Kidney (tissue), 14 donors: ENCODE results near the gene HIVEP3. TPM values are rescaled to one million over a fixed set of nuclear protein-coding genes. Genes with fewer than 3 reads are reported as not detected.

Source experiments
- DNase-seq, 5 donors: peaks; one replicate each; pipeline ENCODE4 v3.0.0-alpha.2; 2013 to 2020
- FAIRE-seq: peaks from 2 replicates; lab custom pipeline; 2012; peaks lifted over from hg19 to GRCh38; lab: Jason Lieb, UNC
- H3K27ac ChIP-seq, 2 donors: one replicate each; pipeline ENCODE4 v1.7.0; 2013; ENCODE audit warnings: low read depth in 2 of 2, low read length in 2 of 2, inconsistent platforms in 1 of 2
- H3K27me3 ChIP-seq: one replicate; pipeline ENCODE4 v1.7.1; 2013; ENCODE audit warnings: low read length, inconsistent platforms; ENCODE audit not compliant: control insufficient read depth, insufficient read depth
- H3K36me3 ChIP-seq, 3 donors: one replicate each; pipeline versions ENCODE4 v1.7.0 to v1.7.1; 2013; ENCODE audit warnings: low read length in 3 of 3, control low read depth in 1 of 3, inconsistent platforms in 1 of 3; ENCODE audit not compliant: insufficient read depth in 3 of 3, control insufficient read depth in 2 of 3
- H3K4me1 ChIP-seq, 3 donors: one replicate each; pipeline versions ENCODE4 v1.7.0 to v1.7.1; 2013; ENCODE audit warnings: low read length in 3 of 3, inconsistent platforms in 1 of 3, low read depth in 1 of 3; ENCODE audit not compliant: control insufficient read depth in 2 of 3, insufficient read depth in 2 of 3
- H3K4me3 ChIP-seq, 3 donors: one replicate each; pipeline versions ENCODE4 v1.7.0 to v1.8.1; 2013; ENCODE audit warnings: low read length in 3 of 3, control low read depth in 1 of 3, inconsistent platforms in 1 of 3
- H3K9ac ChIP-seq, 3 donors: one replicate each; pipeline versions ENCODE4 v1.7.0 to v1.7.1; 2013; ENCODE audit warnings: low read length in 3 of 3, control low read depth in 1 of 3, inconsistent platforms in 1 of 3
- H3K9me3 ChIP-seq, 3 donors: one replicate each; pipeline versions ENCODE4 v1.7.0 to v1.7.1; 2013; ENCODE audit warnings: low read length in 3 of 3, control low read depth in 1 of 3, inconsistent platforms in 1 of 3; ENCODE audit not compliant: control insufficient read depth in 2 of 3, insufficient read depth in 1 of 3
- CTCF ChIP-seq: IDR thresholded peaks from 3 replicates; pipeline ENCODE4 v1.5.1; 2012; ENCODE audit warnings: mild to moderate bottlenecking, moderate library complexity, borderline replicate concordance; ENCODE audit not compliant: insufficient read depth; ENCODE audit errors: extremely low read depth
- intact Hi-C: fragments of 100-400 bp; cut with DNase I; formaldehyde crosslinking; loops from one replicate; pipeline ENCODE4 v1.11.1; 2022
- polyA plus RNA-seq: library from polyadenylated mRNA; stranded (reverse); fragments of 350-450 nt; fragmentation: Illumina TruSeq; extraction: RNeasy Lipid Tissue Mini Kit (QIAGEN cat#74804); gene quantifications from one replicate; pipeline ENCODE4 v1.2.3, GENCODE V29; 2014; ENCODE audit warnings: low read depth, low replicate concordance; ENCODE audit not compliant: insufficient read depth
- total RNA-seq: library from RNA; stranded (reverse); fragmentation: NEBNext Ultra II Directional; extraction: Animal tissue kit (Norgen Biotek cat#: 25700); gene quantifications from one replicate; pipeline ENCODE4 v1.2.1, GENCODE V29; 2021
- donor health status: control.
- donor health status: control.
- donor health status: control.
- donor health status: control.
- donor health status: control.
- donor health status: DM: yes; HTN: yes; CAD: no.
- donor health status: Normal renal cell carcinoma (clear cell type).

Gene HIVEP3
- total and polyA plus RNA-seq, 2 donors from 2014 or later: 3.5 to 11.0 TPM

DNA sequence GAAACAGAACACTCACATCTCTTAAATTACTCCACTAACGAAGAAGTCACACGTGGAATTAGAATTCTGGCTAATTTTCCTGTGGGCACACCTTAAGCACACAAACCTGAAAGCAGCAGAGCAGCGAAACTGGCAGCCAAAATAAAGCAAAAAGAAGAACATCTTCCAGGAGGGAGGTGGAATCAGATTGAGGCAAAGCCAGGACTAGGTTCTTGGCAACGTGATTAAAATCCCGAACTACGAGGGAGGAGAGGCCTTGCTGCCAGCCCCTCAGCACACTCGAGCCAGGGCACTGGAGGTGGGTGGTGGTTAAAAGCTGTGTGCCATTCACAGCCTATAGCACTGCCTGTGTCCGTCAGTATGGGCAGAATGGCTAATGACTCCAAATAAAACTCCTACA is 58.0 kb downstream of the HIVEP3 start:
- no peak overlapping the region for H3K4me3 ChIP-seq
- H3K9ac ChIP-seq: no peak overlapping the region
- H3K27ac ChIP-seq: no peak overlapping the region
- H3K36me3 ChIP-seq: no peaks in the 10 kb centered on the region
- FAIRE-seq: no peak
- H3K9me3 ChIP-seq: no peaks in the 10 kb centered on the region
- intact Hi-C loops: no loop called here
- no peak for TF ChIP-seq CTCF
- no peaks in the 10 kb centered on the region for H3K27me3 ChIP-seq
- DNase-seq: no peak
- H3K4me1 ChIP-seq: peaks cover 0 to 5% (median 0%) of the 10 kb centered on the region in 3 donors

DNA sequence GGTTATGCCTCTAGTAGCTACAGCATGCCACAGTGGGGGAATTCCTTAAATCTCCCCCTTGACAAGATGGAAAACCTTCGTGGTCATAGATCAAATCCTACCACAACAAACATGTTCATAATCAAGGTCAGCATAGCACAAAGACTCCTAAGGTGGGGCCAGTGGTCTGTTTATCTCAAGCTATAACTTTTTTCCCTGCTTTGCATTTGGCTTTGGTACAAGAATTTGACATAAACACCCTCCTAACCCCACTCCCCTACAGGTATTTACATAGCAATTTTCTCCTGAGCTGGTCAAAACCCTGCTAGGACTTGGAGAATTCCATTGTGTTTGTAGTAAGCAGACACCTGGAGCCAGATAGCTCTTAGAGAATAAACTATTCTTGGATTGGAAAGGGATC is 58.5 kb downstream of the HIVEP3 start:
- intact Hi-C loops: no loop called here
- DNase-seq (no peak), FAIRE-seq (no peak)
- H3K9ac ChIP-seq: no peak overlapping the region
- no peak overlapping the region for H3K4me3 ChIP-seq
- no peaks in the 10 kb centered on the region for H3K27me3 ChIP-seq
- H3K9me3 ChIP-seq: no peaks in the 10 kb centered on the region
- peaks cover 0 to 4% (median 0%) of the 10 kb centered on the region in 3 donors for H3K4me1 ChIP-seq
- no peak for TF ChIP-seq CTCF
- H3K36me3 ChIP-seq: no peaks in the 10 kb centered on the region
- no peak overlapping the region for H3K27ac ChIP-seq

- no peaks in the 10 kb centered on the region for H3K9me3 ChIP-seq
- no peak overlapping the region for H3K9ac ChIP-seq
- no peak overlapping the region for H3K27ac ChIP-seq
- intact Hi-C loops: no loop called here
- DNase-seq (no peak), FAIRE-seq (no peak)
- H3K27me3 ChIP-seq: no peaks in the 10 kb centered on the region
- no peak for TF ChIP-seq CTCF
- H3K36me3 ChIP-seq: no peaks in the 10 kb centered on the region
- peaks cover 0 to 2% (median 0%) of the 10 kb centered on the region in 3 donors for H3K4me1 ChIP-seq
- H3K4me3 ChIP-seq: no peak overlapping the region
Measured at GRCh38 chr1:41859686-41860085, 59.0 kb downstream of the HIVEP3 start.

- TF ChIP-seq CTCF: no peak
- no peak for DNase-seq
- H3K27ac ChIP-seq: no peak overlapping the region
- H3K9me3 ChIP-seq: no peaks in the 10 kb centered on the region
- no peaks in the 10 kb centered on the region for H3K36me3 ChIP-seq
- no peaks in the 10 kb centered on the region for H3K27me3 ChIP-seq
- intact Hi-C loops: no loop called here
- H3K9ac ChIP-seq: no peak overlapping the region
- FAIRE-seq: no peak
- peaks cover 0 to 2% (median 0%) of the 10 kb centered on the region in 3 donors for H3K4me1 ChIP-seq
- H3K4me3 ChIP-seq: no peak overlapping the region
Measured at GRCh38 chr1:41856944-41857285, 61.8 kb downstream of the HIVEP3 start.
